ENCODE measurements around the gene CTNNA3. TPM values are rescaled to one million over a fixed set of nuclear protein-coding genes. Genes with fewer than 3 reads are reported as not detected.

Gene CTNNA3
- total RNA-seq, 2 donors from 2014 or later = 3.2 to 7.2 TPM

- peaks cover 4% of the 10 kb centered on the region for H3K4me1 Mint-ChIP-seq
- H3K36me3 Mint-ChIP-seq (ENCODE audit: low read depth) = no peaks in the 10 kb centered on the region
- no peak overlapping the region for H3K4me3 Mint-ChIP-seq
- TF ChIP-seq, protein P1, sequence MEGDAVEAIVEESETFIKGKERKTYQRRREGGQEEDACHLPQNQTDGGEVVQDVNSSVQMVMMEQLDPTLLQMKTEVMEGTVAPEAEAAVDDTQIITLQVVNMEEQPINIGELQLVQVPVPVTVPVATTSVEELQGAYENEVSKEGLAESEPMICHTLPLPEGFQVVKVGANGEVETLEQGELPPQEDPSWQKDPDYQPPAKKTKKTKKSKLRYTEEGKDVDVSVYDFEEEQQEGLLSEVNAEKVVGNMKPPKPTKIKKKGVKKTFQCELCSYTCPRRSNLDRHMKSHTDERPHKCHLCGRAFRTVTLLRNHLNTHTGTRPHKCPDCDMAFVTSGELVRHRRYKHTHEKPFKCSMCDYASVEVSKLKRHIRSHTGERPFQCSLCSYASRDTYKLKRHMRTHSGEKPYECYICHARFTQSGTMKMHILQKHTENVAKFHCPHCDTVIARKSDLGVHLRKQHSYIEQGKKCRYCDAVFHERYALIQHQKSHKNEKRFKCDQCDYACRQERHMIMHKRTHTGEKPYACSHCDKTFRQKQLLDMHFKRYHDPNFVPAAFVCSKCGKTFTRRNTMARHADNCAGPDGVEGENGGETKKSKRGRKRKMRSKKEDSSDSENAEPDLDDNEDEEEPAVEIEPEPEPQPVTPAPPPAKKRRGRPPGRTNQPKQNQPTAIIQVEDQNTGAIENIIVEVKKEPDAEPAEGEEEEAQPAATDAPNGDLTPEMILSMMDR (conservative IDR thresholded peaks at IDR 0.05) = no peak
- no peaks in the 10 kb centered on the region for H3K9me3 Mint-ChIP-seq
- no peaks in the 10 kb centered on the region for H3K36me3 ChIP-seq (ENCODE audit: control insufficient read depth, insufficient read depth, low read length)
- H3K9me3 ChIP-seq (ENCODE audit: control insufficient read depth, low read length) = no peaks in the 10 kb centered on the region
- no peaks in the 10 kb centered on the region for H3K4me1 ChIP-seq (ENCODE audit: control insufficient read depth, insufficient read depth, low read length)
- no peak overlapping the region for H3K27ac ChIP-seq (ENCODE audit: low read depth, low read length)
- peaks cover 52% of the 10 kb centered on the region for H3K27me3 Mint-ChIP-seq (ENCODE audit: insufficient read depth)
- 68 to 89% methylated on average over 3 of the region's 3 CpGs for WGBS, 2 experiments (ENCODE audit: insufficient coverage in 1 of 2, insufficient read length in 1 of 2)
- no peak overlapping the region for H3K9ac ChIP-seq (ENCODE audit: extremely low read depth, low read length, poor library complexity, severe bottlenecking)
- H3K27ac Mint-ChIP-seq = no peak overlapping the region
- peaks cover 47% of the 10 kb centered on the region for H3K27me3 ChIP-seq (ENCODE audit: control insufficient read depth, insufficient read depth, low read length, poor library complexity, severe bottlenecking)
- no peak overlapping the region for H3K4me3 ChIP-seq (ENCODE audit: low read length)
- no peak for DNase-seq
Observed at GRCh38 chr10:66928776-66929175, 767.2 kb downstream of the CTNNA3 start.

GRCh38 chr10:66927971-66928770 lies 767.8 kb downstream of the CTNNA3 start:
- Histone ChIP-seq H3K9ac (ENCODE audit: extremely low read depth, low read length, poor library complexity, severe bottlenecking) (no peak overlapping the region), H3K27ac (ENCODE audit: low read depth, low read length) (no peak overlapping the region), H3K4me3 (ENCODE audit: low read length) (peak overlapping the region; percentile 36), H3K9me3 (ENCODE audit: control insufficient read depth, low read length) (no peaks in the 10 kb centered on the region), H3K27me3 (ENCODE audit: control insufficient read depth, insufficient read depth, low read length, poor library complexity, severe bottlenecking) (peaks cover 47% of the 10 kb centered on the region), H3K36me3 (ENCODE audit: control insufficient read depth, insufficient read depth, low read length) (no peaks in the 10 kb centered on the region), H3K4me1 (ENCODE audit: control insufficient read depth, insufficient read depth, low read length) (no peaks in the 10 kb centered on the region)
- Mint-ChIP-seq H3K27me3 (ENCODE audit: insufficient read depth) (peaks cover 53% of the 10 kb centered on the region), H3K9me3 (no peaks in the 10 kb centered on the region), H3K4me3 (peak overlapping the region; percentile 49), H3K36me3 (ENCODE audit: low read depth) (no peaks in the 10 kb centered on the region), H3K27ac (no peak overlapping the region), H3K4me1 (peaks cover 4% of the 10 kb centered on the region)
- 32 to 64% methylated on average over 22 to 30 of the region's 30 CpGs for WGBS, 2 experiments (ENCODE audit: insufficient coverage in 1 of 2, insufficient read length in 1 of 2)
- TF ChIP-seq, protein P1 (conservative IDR thresholded peaks at IDR 0.05) = no peak
- DNase-seq = peak; percentile 70

GRCh38 chr10:66927251-66927935 lies 768.6 kb downstream of the CTNNA3 start:
- peaks cover 47% of the 10 kb centered on the region for H3K27me3 ChIP-seq (ENCODE audit: control insufficient read depth, insufficient read depth, low read length, poor library complexity, severe bottlenecking)
- H3K9me3 ChIP-seq (ENCODE audit: control insufficient read depth, low read length) = no peaks in the 10 kb centered on the region
- Mint-ChIP-seq H3K4me1 (peaks cover 4% of the 10 kb centered on the region), H3K4me3 (peak overlapping the region; percentile 49), H3K27me3 (ENCODE audit: insufficient read depth) (peaks cover 54% of the 10 kb centered on the region), H3K27ac (no peak overlapping the region), H3K9me3 (no peaks in the 10 kb centered on the region), H3K36me3 (ENCODE audit: low read depth) (no peaks in the 10 kb centered on the region)
- TF ChIP-seq, protein P1 (conservative IDR thresholded peaks at IDR 0.05) = no peak
- no peak for DNase-seq
- H3K4me3 ChIP-seq (ENCODE audit: low read length) = no peak overlapping the region
- H3K9ac ChIP-seq (ENCODE audit: extremely low read depth, low read length, poor library complexity, severe bottlenecking) = no peak overlapping the region
- H3K36me3 ChIP-seq (ENCODE audit: control insufficient read depth, insufficient read depth, low read length) = no peaks in the 10 kb centered on the region
- H3K4me1 ChIP-seq (ENCODE audit: control insufficient read depth, insufficient read depth, low read length) = no peaks in the 10 kb centered on the region
- no peak overlapping the region for H3K27ac ChIP-seq (ENCODE audit: low read depth, low read length)
- 93 to 94% methylated on average over 11 of the region's 11 CpGs for WGBS, 2 experiments (ENCODE audit: insufficient coverage in 1 of 2, insufficient read length in 1 of 2)
